Muscle of leg (tissue), 11 donors: ENCODE data around the gene TGM2. TPM values are rescaled to one million over a fixed set of nuclear protein-coding genes. Genes with fewer than 3 reads are reported as not detected.
A peak's percentile ranks its signal among the peaks of the same experiment; 100 is the strongest.

ENCODE experiments used
- DNase-seq: peaks from one replicate; pipeline ENCODE4 v3.0.0; 2013
- H3K27ac ChIP-seq: one replicate; pipeline ENCODE4 v1.5.1; 2013; ENCODE audit warnings: mild to moderate bottlenecking, low read length, control low read depth
- H3K27me3 ChIP-seq: one replicate; pipeline ENCODE4 v1.6.1; 2013; ENCODE audit warnings: low read length; ENCODE audit not compliant: control insufficient read depth, insufficient read depth
- H3K36me3 ChIP-seq: one replicate; pipeline ENCODE4 v1.6.1; 2013; ENCODE audit warnings: low read length; ENCODE audit not compliant: control insufficient read depth, insufficient read depth
- H3K4me1 ChIP-seq: one replicate; pipeline ENCODE4 v1.6.1; 2013; ENCODE audit warnings: low read length; ENCODE audit not compliant: control insufficient read depth, insufficient read depth
- H3K4me3 ChIP-seq: one replicate; pipeline ENCODE4 v1.5.1; 2013; ENCODE audit warnings: low read length, control low read depth
- H3K9me3 ChIP-seq: replicated peaks from 2 replicates; pipeline ENCODE4 v1.6.1; 2013; ENCODE audit warnings: low read depth, low read length; ENCODE audit not compliant: control insufficient read depth
- WGBS: methylation state at CpG from one replicate; pipeline ENCODE4 v1.1.5; 2013; ENCODE audit warnings: missing lambda C conversion rate; ENCODE audit not compliant: insufficient coverage; 5-methylcytosine and 5-hydroxymethylcytosine counted together
- polyA plus RNA-seq, 8 donors: library from polyadenylated mRNA; unstranded; fragments of 120-200 nt; gene quantifications; one replicate each; pipeline versions ENCODE4 v1.2.1 to v1.2.3, GENCODE V29; 2013; ENCODE audit warnings: inconsistent platforms in 1 of 8, low replicate concordance in 1 of 8; ENCODE audit not compliant: insufficient read length in 8 of 8, insufficient read depth in 1 of 8
- total RNA-seq: library from RNA; stranded (reverse); fragments of 120-200 nt; gene quantifications from one replicate; pipeline ENCODE4 v1.2.4, GENCODE V29; 2013

TGM2 gene
- total and polyA plus RNA-seq, 9 donors = 10.1 to 40.9 (median 13.9) TPM

DNA sequence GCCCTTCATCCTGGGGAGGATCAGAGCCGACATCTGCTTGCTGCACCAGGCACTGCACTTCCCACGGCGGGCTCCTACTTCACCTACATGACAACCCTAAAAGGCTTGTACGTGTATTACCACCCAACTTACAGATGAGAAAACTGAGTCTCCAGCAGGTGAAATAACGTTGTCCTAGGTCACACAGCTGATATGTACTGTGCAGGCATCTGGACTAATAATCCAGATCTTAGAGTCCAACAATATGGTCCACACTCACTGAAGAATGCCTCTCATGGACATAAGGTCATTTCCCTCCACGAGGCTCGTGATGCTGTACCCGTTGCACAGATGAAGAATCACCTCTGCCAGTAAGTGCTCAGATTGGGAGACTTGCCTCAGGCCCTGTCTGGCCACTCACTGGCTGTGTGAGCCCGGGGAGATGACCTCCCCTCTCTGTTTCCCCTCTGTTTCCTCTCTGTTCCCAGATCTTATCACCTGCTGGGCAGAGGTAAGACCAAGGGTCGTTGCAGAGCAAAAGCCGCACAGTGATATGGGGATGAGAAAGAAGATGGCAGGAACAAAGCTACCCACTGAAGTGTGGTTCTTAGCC lies 32.1 kb downstream of the TGM2 start:
- no peak overlapping the region for H3K4me3 ChIP-seq
- H3K27me3 ChIP-seq = no peaks in the 10 kb centered on the region
- H3K27ac ChIP-seq = no peak overlapping the region
- H3K4me1 ChIP-seq = peaks cover 5% of the 10 kb centered on the region
- no peaks in the 10 kb centered on the region for H3K9me3 ChIP-seq
- no peaks in the 10 kb centered on the region for H3K36me3 ChIP-seq
- DNase-seq = no peak
- WGBS = 85% methylated on average over 6 of the region's 11 CpGs

DNA sequence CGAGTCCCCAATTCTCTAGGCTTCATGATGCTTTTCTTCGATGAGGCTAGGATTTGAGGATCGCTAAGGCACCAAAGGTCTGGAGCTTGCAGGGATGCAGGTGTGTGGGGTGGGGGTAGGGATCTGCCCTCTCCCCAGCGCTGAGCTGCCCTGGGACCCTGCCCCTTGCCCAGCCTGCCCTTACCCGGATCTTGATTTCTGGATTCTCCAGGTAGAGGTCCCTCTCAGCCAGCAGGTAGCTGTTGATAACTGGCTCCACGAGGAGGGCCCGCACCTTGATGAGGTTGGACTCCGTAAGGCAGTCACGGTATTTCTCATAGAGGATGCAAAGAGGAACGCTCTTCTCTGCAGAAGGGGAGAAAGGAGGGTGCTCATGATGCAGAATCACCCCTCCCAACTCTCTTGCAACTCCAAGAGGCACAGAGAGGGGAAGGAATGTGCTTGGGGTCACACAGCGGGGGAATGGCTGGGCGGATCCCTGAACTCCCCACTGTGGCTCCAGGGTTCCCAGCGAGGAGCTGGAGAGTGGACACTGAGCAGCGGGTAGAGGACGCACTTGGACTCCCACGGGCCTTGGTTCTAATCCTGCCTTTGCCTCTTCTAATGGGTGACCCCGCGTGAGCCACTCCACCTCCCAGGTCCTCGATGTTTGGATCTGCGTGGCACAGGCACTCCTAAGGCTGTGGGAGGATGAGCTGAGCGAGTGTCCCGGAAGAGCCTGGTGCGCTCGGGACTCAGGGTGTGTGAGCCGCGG lies 32.7 kb downstream of the TGM2 start:
- DNase-seq = no peak
- H3K4me1 ChIP-seq = peaks cover 7% of the 10 kb centered on the region
- WGBS = 83% methylated on average over 18 of the region's 26 CpGs
- H3K27ac ChIP-seq = no peak overlapping the region
- no peaks in the 10 kb centered on the region for H3K27me3 ChIP-seq
- H3K9me3 ChIP-seq = no peaks in the 10 kb centered on the region
- no peaks in the 10 kb centered on the region for H3K36me3 ChIP-seq
- no peak overlapping the region for H3K4me3 ChIP-seq

DNA sequence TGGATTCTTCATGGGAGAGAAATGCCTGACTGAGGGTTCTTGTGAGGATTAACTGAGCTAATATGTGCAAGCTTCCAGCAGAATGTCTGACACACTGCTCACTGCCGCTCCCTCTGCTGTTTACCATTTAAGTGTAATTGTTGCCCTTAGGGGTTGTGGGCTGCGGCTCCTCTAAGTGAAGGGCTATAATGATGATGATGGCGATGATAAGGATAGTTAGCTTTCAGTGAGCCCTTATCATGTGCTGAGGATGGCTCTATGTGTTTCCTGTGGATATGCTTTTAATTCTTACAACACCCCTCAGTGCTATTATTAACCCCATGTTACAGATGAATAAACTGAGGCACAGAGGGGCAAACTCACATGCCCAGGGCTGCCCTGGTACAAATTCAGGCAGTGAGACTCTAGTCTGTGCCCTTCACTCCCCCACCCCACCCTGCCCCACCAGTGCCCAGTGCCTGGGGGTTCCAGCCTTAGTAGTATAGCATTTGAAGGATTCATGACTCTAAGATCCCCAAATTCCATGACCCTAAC lies 33.4 kb downstream of the TGM2 start:
- DNase-seq = no peak
- Histone ChIP-seq H3K4me3 (no peak overlapping the region), H3K4me1 (peaks cover 13% of the 10 kb centered on the region), H3K27me3 (no peaks in the 10 kb centered on the region), H3K9me3 (no peaks in the 10 kb centered on the region), H3K36me3 (no peaks in the 10 kb centered on the region), H3K27ac (no peak overlapping the region)
- WGBS = no CpG with 5 or more reads among the region's 3 CpGs

DNA sequence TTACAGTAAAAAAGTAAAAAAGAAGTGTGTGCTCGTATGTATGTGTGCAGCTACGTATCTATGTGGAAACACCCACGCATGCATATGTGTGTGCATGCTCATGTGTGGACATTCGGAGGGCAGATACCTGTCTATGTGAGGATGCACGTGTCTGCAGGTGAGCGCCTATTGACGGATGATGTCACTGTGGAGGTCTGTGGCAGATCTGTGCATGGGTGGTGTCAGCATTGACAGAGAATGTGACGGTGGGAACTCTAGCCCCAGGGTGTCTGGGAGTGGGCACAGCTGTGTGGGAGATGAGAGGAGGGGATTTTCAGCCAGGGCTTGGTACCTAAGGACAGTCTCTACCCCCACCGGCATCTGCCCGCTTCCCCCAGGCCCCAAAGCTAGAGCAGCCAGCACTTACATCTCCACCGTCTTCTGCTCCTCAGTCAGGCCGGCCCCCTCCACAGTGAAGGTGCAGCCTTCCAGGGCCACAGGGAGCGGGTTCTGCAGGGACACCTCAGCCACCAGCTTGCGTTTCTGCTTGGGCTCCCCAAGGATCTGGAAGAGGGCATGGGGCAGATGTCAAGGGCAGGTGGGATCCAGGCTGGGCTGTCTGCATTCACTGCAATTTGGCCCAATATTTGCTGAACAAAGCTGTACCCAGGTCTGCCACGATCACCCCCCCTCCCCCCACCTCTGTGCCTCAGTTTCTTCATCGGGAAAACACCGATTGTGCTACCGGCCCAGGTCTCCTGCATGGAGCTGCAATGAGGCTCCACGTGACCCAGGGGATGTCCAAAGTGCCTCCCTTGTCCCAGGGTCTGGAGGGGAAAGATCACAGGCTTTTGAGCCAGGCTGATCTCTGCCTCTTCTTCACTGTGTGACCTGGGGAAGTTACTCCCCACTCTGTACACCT lies 34.1 kb downstream of the TGM2 start:
- Histone ChIP-seq H3K4me3 (no peak overlapping the region), H3K36me3 (no peaks in the 10 kb centered on the region), H3K27me3 (no peaks in the 10 kb centered on the region), H3K27ac (no peak overlapping the region), H3K4me1 (peaks cover 16% of the 10 kb centered on the region), H3K9me3 (no peaks in the 10 kb centered on the region)
- 79% methylated on average over 13 of the region's 19 CpGs for WGBS
- no peak for DNase-seq

DNA sequence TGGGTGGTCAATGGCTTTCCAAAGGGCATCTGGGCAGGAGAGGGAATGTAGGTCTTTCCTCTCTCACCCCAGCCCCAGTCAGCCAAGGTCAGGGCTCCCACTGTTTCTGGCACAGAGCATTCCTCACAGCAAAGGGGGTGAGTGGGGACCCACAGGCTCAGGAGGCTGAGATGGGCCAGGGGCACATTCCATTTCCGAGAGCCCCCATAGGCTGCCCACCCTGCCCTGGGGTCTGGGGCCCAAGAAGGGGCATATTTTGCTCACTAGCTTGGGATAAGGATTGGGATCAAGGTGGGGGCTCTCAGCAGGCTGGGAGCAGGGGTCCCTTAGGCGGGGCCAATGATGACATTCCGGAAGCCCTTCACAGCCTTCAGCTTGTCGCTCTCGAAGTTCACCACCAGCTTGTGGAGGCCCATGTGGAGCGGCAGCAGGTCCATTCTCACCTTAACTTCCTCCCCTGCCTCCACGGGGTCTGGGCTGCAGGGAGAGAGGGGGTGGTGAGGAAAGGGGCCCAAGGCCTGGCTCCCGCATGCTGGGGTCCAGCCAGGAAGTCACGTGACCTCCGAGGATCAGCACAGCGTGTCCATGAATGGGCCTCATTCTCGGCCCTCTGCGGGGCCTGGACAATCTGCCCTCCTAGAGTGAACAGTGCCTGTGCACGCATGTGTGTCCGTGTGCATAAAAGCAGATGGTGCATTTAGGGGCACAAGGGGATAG lies 35.0 kb downstream of the TGM2 start:
- H3K9me3 ChIP-seq = no peaks in the 10 kb centered on the region
- DNase-seq = no peak
- 51% methylated on average over 11 of the region's 15 CpGs for WGBS
- H3K4me1 ChIP-seq = peaks cover 22% of the 10 kb centered on the region
- no peaks in the 10 kb centered on the region for H3K27me3 ChIP-seq
- H3K36me3 ChIP-seq = no peaks in the 10 kb centered on the region
- no peak overlapping the region for H3K27ac ChIP-seq
- no peak overlapping the region for H3K4me3 ChIP-seq

DNA sequence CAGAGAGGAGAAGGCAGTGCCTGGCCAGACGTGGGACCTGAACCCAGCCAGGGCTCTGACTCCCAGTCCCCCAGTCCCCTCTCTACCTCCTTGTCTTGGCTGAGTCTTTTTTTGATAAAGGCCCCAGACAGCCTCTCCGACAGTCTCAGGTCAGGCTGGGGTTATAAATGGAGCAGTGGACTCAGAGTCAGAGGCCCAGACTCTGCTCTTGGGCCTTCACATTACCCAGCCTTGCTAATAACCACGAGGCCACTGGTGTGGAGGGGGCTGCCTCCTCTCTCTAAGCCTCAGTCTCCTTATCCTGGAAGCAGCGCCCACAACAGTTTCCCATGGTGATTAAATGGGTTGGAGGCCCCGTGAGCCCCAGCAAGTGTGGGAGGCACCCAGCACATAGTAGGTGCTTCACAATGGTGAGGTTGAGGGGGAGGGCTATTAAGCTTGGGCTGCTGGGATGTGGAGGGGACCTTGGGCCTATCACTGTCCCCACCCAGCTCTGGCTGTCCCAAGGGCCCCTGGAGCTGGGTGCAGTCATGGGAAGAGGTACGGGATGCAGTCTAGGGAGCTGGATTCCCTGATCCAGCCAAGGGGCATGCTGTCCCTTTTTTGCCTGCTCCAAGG lies 35.7 kb downstream of the TGM2 start:
- Histone ChIP-seq H3K4me1 (peaks cover 18% of the 10 kb centered on the region), H3K27ac (no peak overlapping the region)

DNA sequence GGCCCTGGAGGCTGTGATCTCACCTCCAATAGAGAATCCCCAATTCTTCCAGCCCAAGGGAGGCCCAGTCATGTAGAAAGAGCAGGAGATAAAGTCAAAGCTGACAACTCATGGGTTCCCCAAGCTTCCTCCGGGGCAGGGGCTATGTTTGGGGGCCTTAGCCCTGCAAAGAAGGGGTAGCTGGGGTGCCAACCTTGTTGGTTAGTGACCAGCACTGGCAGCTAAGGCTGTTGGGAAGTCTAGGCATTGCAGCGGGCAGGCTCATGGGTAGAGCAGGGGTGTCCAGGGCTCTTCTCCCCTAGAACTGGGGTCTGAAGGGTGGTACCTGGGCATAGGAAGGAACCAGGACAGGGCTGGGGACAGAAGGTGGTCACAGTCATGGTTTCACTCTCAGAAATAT lies 36.4 kb downstream of the TGM2 start:
- H3K27ac ChIP-seq = no peak overlapping the region
- no peaks in the 10 kb centered on the region for H3K27me3 ChIP-seq
- no peak for DNase-seq
- peaks cover 17% of the 10 kb centered on the region for H3K4me1 ChIP-seq
- no peak overlapping the region for H3K4me3 ChIP-seq
- no peaks in the 10 kb centered on the region for H3K9me3 ChIP-seq
- WGBS = 100% methylated on average over 2 of the region's 2 CpGs
- H3K36me3 ChIP-seq = no peaks in the 10 kb centered on the region

More for the DNA sequence above, 35.7 kb downstream of the TGM2 start:
- Histone ChIP-seq H3K36me3 (no peaks in the 10 kb centered on the region), H3K27me3 (no peaks in the 10 kb centered on the region), H3K4me3 (no peak overlapping the region), H3K9me3 (no peaks in the 10 kb centered on the region)
- WGBS = 100% methylated on average over 1 of the region's 6 CpGs
- no peak for DNase-seq

DNA sequence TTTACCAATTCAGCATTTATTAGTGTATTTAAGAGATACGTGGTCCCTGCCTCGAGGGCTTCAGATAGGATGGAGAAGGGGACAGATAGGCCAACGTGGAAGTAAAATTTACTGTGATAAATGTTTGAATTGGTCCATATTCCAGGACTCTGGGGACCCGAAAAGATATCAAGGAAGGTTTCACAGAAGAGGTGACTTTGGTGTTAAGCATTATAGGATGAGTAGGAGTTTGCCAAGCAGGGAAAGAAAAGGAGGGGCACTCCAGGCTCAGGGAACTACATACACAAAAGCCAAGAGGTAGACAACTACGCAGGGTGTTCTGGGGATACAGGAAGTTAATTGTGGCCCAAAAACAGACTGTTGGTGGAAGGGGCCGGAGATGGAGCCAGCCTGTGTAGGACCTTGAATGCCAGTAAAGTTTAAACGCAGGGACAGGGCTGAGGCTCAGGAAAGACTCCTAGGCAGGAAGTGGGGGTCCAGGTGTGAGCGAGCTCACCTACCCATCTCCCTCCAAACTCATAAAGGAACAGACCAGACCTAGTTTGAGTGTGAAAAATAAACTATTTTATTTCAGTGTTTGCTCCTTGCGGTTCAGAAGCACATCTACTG lies 37.0 kb downstream of the TGM2 start:
- no peaks in the 10 kb centered on the region for H3K36me3 ChIP-seq
- H3K4me3 ChIP-seq = no peak overlapping the region
- DNase-seq = no peak
- 89% methylated on average over 6 of the region's 9 CpGs for WGBS
- H3K27me3 ChIP-seq = no peaks in the 10 kb centered on the region
- H3K9me3 ChIP-seq = no peaks in the 10 kb centered on the region
- no peak overlapping the region for H3K27ac ChIP-seq
- H3K4me1 ChIP-seq = peaks cover 21% of the 10 kb centered on the region

DNA sequence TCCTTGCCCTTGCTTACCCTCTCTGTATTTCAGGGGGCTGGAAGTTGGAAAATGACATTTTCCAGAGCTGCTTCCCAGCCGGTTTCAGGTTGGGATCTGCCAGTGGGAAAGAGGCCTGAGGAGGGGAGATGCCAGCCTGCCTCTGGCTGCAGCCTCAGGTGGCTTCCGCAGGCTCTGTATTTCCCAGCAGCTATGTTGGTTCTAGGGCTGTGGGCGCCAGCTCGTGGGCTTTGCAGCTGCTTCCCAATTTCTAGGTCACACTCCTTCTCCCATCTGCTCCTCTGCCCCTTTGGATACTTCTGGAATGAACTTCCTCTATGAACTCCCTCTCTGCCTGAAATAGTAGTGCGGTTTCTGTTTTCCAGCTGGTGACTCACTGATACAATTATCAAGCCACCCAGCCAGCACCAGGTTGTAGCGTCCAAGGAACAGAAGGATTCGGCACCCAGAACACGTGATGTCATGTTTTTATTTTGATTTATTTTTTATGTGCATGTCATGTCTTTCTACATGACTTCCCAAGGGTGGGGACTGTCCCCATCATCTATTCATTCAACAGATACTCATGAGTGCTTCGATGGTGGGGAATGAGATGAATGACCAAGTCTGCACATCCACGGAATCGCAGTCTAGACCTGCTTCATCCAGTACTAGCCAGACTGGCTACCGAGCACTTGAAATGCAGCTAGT lies 38.0 kb downstream of the TGM2 start:
- no peaks in the 10 kb centered on the region for H3K36me3 ChIP-seq
- peaks cover 21% of the 10 kb centered on the region for H3K4me1 ChIP-seq
- peak; percentile 69 for DNase-seq
- 30% methylated on average over 2 of the region's 12 CpGs for WGBS
- no peak overlapping the region for H3K4me3 ChIP-seq
- no peaks in the 10 kb centered on the region for H3K9me3 ChIP-seq
- peak overlapping the region; percentile 65 for H3K27ac ChIP-seq
- H3K27me3 ChIP-seq = no peaks in the 10 kb centered on the region
